H1 (cell line): Measurements from ENCODE around the gene MMP25. TPM values are rescaled to one million over a fixed set of nuclear protein-coding genes. Genes with fewer than 3 reads are reported as not detected.

ENCODE experiments used
- CTCF ChIA-PET: fragments of 300-600 bp; sonication (Branson Sonifier 250); formaldehyde crosslinking; loops from one replicate; lab custom pipeline; 2021; ENCODE audit not compliant: partially characterized antibody; lab: Charles Lee
- POLR2A ChIA-PET: fragments of 300-600 bp; sonication (Branson Sonifier 250); formaldehyde crosslinking; loops from one replicate; lab custom pipeline; 2021; ENCODE audit warnings: inconsistent platforms; ENCODE audit not compliant: partially characterized antibody; lab: Charles Lee
- DNase-seq, 2 experiments: peaks; one replicate each; pipeline versions ENCODE4 v3.0.0 to v3.0.0-alpha.2; 2010 to 2022; ENCODE audit warnings: low spot score in 2 of 2, low read depth in 1 of 2, mixed read lengths in 1 of 2
- FAIRE-seq: peaks from 2 replicates; lab custom pipeline; 2011; peaks lifted over from hg19 to GRCh38; lab: Jason Lieb, UNC
- H2AFZ ChIP-seq: 2 replicates; pipeline ENCODE4 v1.8.1; 2012; ENCODE audit warnings: low read length, inconsistent platforms
- H2AK5ac ChIP-seq: 2 replicates; pipeline ENCODE4 v1.6.1; 2013; ENCODE audit warnings: low read depth, low read length
- H2BK120ac ChIP-seq: replicated peaks from 2 replicates; pipeline ENCODE3; 2013; ENCODE audit warnings: low read depth, low read length, inconsistent platforms
- H2BK12ac ChIP-seq: 2 replicates; pipeline ENCODE4 v1.6.1; 2013; ENCODE audit warnings: low read depth, low read length
- H2BK15ac ChIP-seq: 2 replicates; pipeline ENCODE4 v1.6.1; 2013; ENCODE audit warnings: low read length
- H2BK20ac ChIP-seq: 2 replicates; pipeline ENCODE4 v1.6.1; 2013; ENCODE audit warnings: low read length
- H2BK5ac ChIP-seq: 2 replicates; pipeline ENCODE4 v1.6.1; 2013; ENCODE audit warnings: low read depth, low read length
- H3K14ac ChIP-seq: 2 replicates; pipeline ENCODE4 v1.6.1; 2013; ENCODE audit warnings: inconsistent platforms; ENCODE audit not compliant: insufficient read length
- H3K18ac ChIP-seq: 2 replicates; pipeline ENCODE4 v1.6.1; 2013; ENCODE audit warnings: low read length; ENCODE audit errors: extremely low read depth
- H3K23ac ChIP-seq: 2 replicates; pipeline ENCODE4 v1.6.1; 2013; ENCODE audit warnings: inconsistent platforms; ENCODE audit not compliant: insufficient read length
- H3K23me2 ChIP-seq: 2 replicates; pipeline ENCODE4 v1.6.1; 2013; ENCODE audit warnings: low read depth, low read length
- H3K27ac ChIP-seq: 2 replicates; pipeline ENCODE4 v1.6.1; 2011; ENCODE audit warnings: low read depth, low read length, inconsistent platforms
- H3K27me3 ChIP-seq, 4 experiments: replicated peaks in 1 of 4; 1 replicate in 1 of 4; 2 replicates in 3 of 4; pipeline versions ENCODE4 v1.6.1 to v1.8.1; 2011 to 2013; ENCODE audit warnings: low read length in 3 of 4, mild to moderate bottlenecking in 3 of 4, inconsistent platforms in 2 of 4, mixed read lengths in 2 of 4, moderate library complexity in 1 of 4; ENCODE audit not compliant: control insufficient read depth in 3 of 4, insufficient read depth in 3 of 4; ENCODE audit errors: extremely low read depth in 1 of 4
- H3K36me3 ChIP-seq, 4 experiments: 2 replicates each; pipeline versions ENCODE4 v1.6.1 to v1.8.1; 2011 to 2013; ENCODE audit warnings: mild to moderate bottlenecking in 4 of 4, low read length in 3 of 4, moderate library complexity in 2 of 4, control low read depth in 1 of 4, inconsistent platforms in 1 of 4; ENCODE audit not compliant: insufficient read depth in 4 of 4, control insufficient read depth in 2 of 4
- H3K4ac ChIP-seq: replicated peaks from 2 replicates; pipeline ENCODE3; 2013; ENCODE audit warnings: low read length, low read depth, mixed read lengths, inconsistent platforms; ENCODE audit not compliant: insufficient read length
- H3K4me1 ChIP-seq, 4 experiments: replicated peaks in 1 of 4; 1 replicate in 1 of 4; 2 replicates in 3 of 4; pipeline versions ENCODE4 v1.6.1 to v1.8.1; 2011 to 2013; ENCODE audit warnings: low read length in 3 of 4, inconsistent platforms in 2 of 4, mixed read lengths in 1 of 4; ENCODE audit not compliant: insufficient read depth in 4 of 4, control insufficient read depth in 3 of 4
- H3K4me2 ChIP-seq, 2 experiments: 2 replicates each; pipeline versions ENCODE4 v1.6.1 to v1.8.1; 2011 to 2013; ENCODE audit warnings: low read depth in 2 of 2, low read length in 2 of 2, control low read depth in 1 of 2, inconsistent platforms in 1 of 2, mild to moderate bottlenecking in 1 of 2; ENCODE audit not compliant: insufficient read depth in 1 of 2
- H3K4me3 ChIP-seq, 4 experiments: fragments of 200-600, 300-600 bp in 1 of 4; sonication (generic), shearing (Covaris generic), sonication (Bioruptor Twin) in 1 of 4; 2 replicates each; pipeline versions ENCODE4 v1.5.1 to v1.8.1; 2011 to 2016; ENCODE audit warnings: low read length in 4 of 4, low read depth in 3 of 4, control low read depth in 2 of 4, inconsistent platforms in 2 of 4, mild to moderate bottlenecking in 2 of 4, mixed read lengths in 1 of 4, moderate library complexity in 1 of 4; ENCODE audit not compliant: insufficient read depth in 2 of 4; ENCODE audit errors: extremely low read depth in 1 of 4
- H3K56ac ChIP-seq: replicated peaks from 2 replicates; pipeline ENCODE3; 2013; ENCODE audit warnings: low read depth, mild to moderate bottlenecking, mixed read lengths, low read length, inconsistent platforms; ENCODE audit not compliant: insufficient read length
- H3K79me1 ChIP-seq: 2 replicates; pipeline ENCODE4 v1.6.1; 2013; ENCODE audit warnings: low read depth, low read length, control low read depth
- H3K79me2 ChIP-seq, 2 experiments: 2 replicates each; pipeline versions ENCODE4 v1.6.1 to v1.8.1; 2012 to 2013; ENCODE audit warnings: low read length in 2 of 2, mild to moderate bottlenecking in 2 of 2, inconsistent platforms in 1 of 2; ENCODE audit not compliant: insufficient read depth in 2 of 2, control insufficient read depth in 1 of 2
- H3K9ac ChIP-seq, 4 experiments: replicated peaks in 1 of 4; 1 replicate in 1 of 4; 2 replicates in 3 of 4; pipeline versions ENCODE4 v1.6.1 to v1.8.1; 2011 to 2013; ENCODE audit warnings: low read depth in 3 of 4, low read length in 3 of 4, control low read depth in 2 of 4, mild to moderate bottlenecking in 2 of 4, moderate library complexity in 2 of 4, inconsistent platforms in 1 of 4; ENCODE audit errors: extremely low read depth in 1 of 4
- H3K9me3 ChIP-seq, 2 experiments: 2 replicates each; pipeline versions ENCODE4 v1.6.1 to v1.8.1; 2012 to 2013; ENCODE audit warnings: mild to moderate bottlenecking in 2 of 2, moderate library complexity in 2 of 2, control low read depth in 1 of 2, inconsistent platforms in 1 of 2, low read depth in 1 of 2, low read length in 1 of 2, mixed read lengths in 1 of 2; ENCODE audit not compliant: insufficient read depth in 2 of 2
- H4K20me1 ChIP-seq, 2 experiments: replicated peaks in 1 of 2; 2 replicates each; pipeline versions ENCODE3 to v1.8.1; 2011 to 2013; ENCODE audit warnings: inconsistent platforms in 2 of 2, low read length in 2 of 2, mild to moderate bottlenecking in 1 of 2; ENCODE audit not compliant: insufficient read depth in 2 of 2, control insufficient read depth in 1 of 2
- H4K5ac ChIP-seq: 2 replicates; pipeline ENCODE4 v1.6.1; 2013; ENCODE audit warnings: low read length, low read depth, mixed read lengths, inconsistent platforms; ENCODE audit not compliant: insufficient read length
- H4K8ac ChIP-seq: 2 replicates; pipeline ENCODE4 v1.8.0; 2013; ENCODE audit warnings: mild to moderate bottlenecking, moderate library complexity, low read length, inconsistent platforms; ENCODE audit not compliant: insufficient read depth; ENCODE audit errors: extremely low read depth
- H4K91ac ChIP-seq: replicated peaks from 2 replicates; pipeline ENCODE3; 2013; ENCODE audit warnings: low read length, mixed read lengths, inconsistent platforms; ENCODE audit not compliant: insufficient read length
- FOSL1 ChIP-seq: IDR thresholded peaks from 2 replicates; pipeline ENCODE4 v1.6.1; 2011; ENCODE audit warnings: mild to moderate bottlenecking, low read depth, low read length, moderate library complexity; ENCODE audit not compliant: insufficient read depth
- HDAC6 ChIP-seq: IDR thresholded peaks from one replicate; pipeline ENCODE4 v1.7.1; 2012; ENCODE audit warnings: low read depth, mild to moderate bottlenecking, inconsistent platforms, low read length, moderate library complexity
- JUN ChIP-seq: IDR thresholded peaks from 2 replicates; pipeline ENCODE4 v1.6.1; 2011; ENCODE audit warnings: low read depth, mild to moderate bottlenecking, improper control_type of control experiment, low read length
- PHF8 ChIP-seq: fragments of 200-600 bp; sonication (generic); conservative IDR thresholded peaks from 2 replicates; pipeline ENCODE4 v1.7.1; 2012; ENCODE audit warnings: low read depth, mild to moderate bottlenecking, inconsistent platforms, low read length, moderate library complexity
- POLR2AphosphoS5 ChIP-seq: IDR thresholded peaks from 2 replicates; pipeline ENCODE4 v1.6.1; 2011; ENCODE audit warnings: low read depth, low read length
- RBBP5 ChIP-seq: IDR thresholded peaks from 2 replicates; pipeline ENCODE4 v1.7.1; 2012; ENCODE audit warnings: low read depth, mild to moderate bottlenecking, inconsistent platforms, low read length, moderate library complexity, borderline replicate concordance
- SP1 ChIP-seq: IDR thresholded peaks from 2 replicates; pipeline ENCODE4 v1.6.1; 2011; ENCODE audit warnings: low read depth, low read length
- WGBS, 2 experiments: shearing (Covaris generic) in 1 of 2; methylation state at CpG; one replicate each; pipeline versions ENCODE4 v1.1.6 to v1.1.7; 2013 to 2015; ENCODE audit warnings: low lambda C conversion rate in 2 of 2, mixed read lengths in 2 of 2, inconsistent platforms in 1 of 2, low coverage in 1 of 2, missing lambda C conversion rate in 1 of 2; ENCODE audit not compliant: insufficient replicate concordance in 2 of 2, insufficient coverage in 1 of 2, insufficient read length in 1 of 2; ENCODE audit errors: extremely low coverage in 1 of 2, missing lambda C conversion rate in 1 of 2; 5-methylcytosine and 5-hydroxymethylcytosine counted together
- polyA plus RNA-seq, 7 experiments: library from polyadenylated mRNA; depleted of rRNA in 3 of 7; stranded (reverse) in 5 of 7; unstranded in 2 of 7; fragments of >200 nt in 5 of 7; fragments of 200-250 nt in 2 of 7; gene quantifications; 1 replicate in 5 of 7; 2 replicates in 1 of 7; 4 replicates in 1 of 7; pipeline versions ENCODE4 v1.2.1 to v1.2.3, GENCODE V29; 2011 to 2013; ENCODE audit warnings: missing spikeins in 2 of 7, mixed read lengths in 2 of 7
- total RNA-seq: library from RNA; stranded (reverse); fragmentation: NEBNext Ultra II Directional; extraction: Animal tissue kit (Norgen Biotek cat#: 25700); gene quantifications from 2 replicates; pipeline ENCODE4 v1.2.1, GENCODE V29; 2021
- TF ChIP-seq, protein P1 (sequence below): IDR thresholded peaks from 2 replicates; pipeline ENCODE4 v1.6.1; 2012; ENCODE audit warnings: inconsistent platforms
- TF ChIP-seq, protein P2 (sequence below), 3 experiments: IDR thresholded peaks; 1 replicate in 2 of 3; 2 replicates in 1 of 3; pipeline versions ENCODE4 v1.5.1 to v1.6.1; 2011; ENCODE audit warnings: low read length in 3 of 3, mild to moderate bottlenecking in 3 of 3, inconsistent platforms in 2 of 3, low read depth in 1 of 3, moderate library complexity in 1 of 3; ENCODE audit not compliant: insufficient read depth in 1 of 3; ENCODE audit errors: control extremely low read depth in 1 of 3

The MMP25 gene
- total and polyA plus RNA-seq, 2 of the 8 experiments (the other 6 are each of a cell fraction or from before 2014, with no cell fraction given): 7.7 to 26.7 TPM

DNA sequence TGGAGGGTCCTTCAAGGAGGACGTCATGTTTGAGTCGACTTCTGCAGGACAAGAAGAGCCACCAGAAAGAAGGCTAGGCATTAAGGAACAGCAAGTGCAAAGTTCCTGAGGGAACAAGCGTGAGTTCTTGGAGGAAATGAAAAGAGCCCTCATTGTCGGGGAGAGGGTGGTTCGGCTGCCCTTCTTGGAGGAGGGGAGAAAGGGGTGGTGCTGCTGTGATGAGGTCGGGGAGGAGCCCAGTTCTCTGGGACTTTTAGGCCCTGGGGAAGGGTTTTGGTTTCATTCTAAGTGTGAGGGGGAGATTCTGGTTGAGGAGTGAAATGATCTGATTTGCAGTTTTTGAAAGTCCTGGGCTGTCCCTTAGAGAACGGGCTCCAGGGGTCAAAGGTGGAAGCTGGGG is 13.7 kb upstream of the MMP25 start:
- peaks cover 0 to 9% (median 3%) of the 10 kb centered on the region in 4 experiments; a peak in 1 of 7 replicates for H3K27me3 ChIP-seq
- peaks cover 0 to 14% (median 9%) of the 10 kb centered on the region in 4 experiments; a peak in 6 of 7 replicates for H3K4me1 ChIP-seq
- no peak overlapping the region for H3K56ac ChIP-seq
- H2BK15ac ChIP-seq: no peak overlapping the region
- peaks cover 0 to 2% (median 0%) of the 10 kb centered on the region in 4 experiments; a peak in 2 of 8 replicates for H3K36me3 ChIP-seq
- no peak overlapping the region for H3K9ac ChIP-seq
- no peak overlapping the region for H2BK12ac ChIP-seq
- FAIRE-seq: no peak
- H3K79me2 ChIP-seq: no peaks in the 10 kb centered on the region
- H2BK120ac ChIP-seq: no peak overlapping the region
- no peak overlapping the region for H4K8ac ChIP-seq
- POLR2A ChIA-PET: interaction anchor here (1.2 to 35.7 kb wide), 8 partner anchors 4 to 102 kb away, joined by 3 to 1808 read pairs (median 78); partner anchors contain the start of genes BICDL2, CLDN6, CLDN9 and HCFC1R1
- peaks cover 3% of the 10 kb centered on the region; the same call in 1 of the 2 replicates for H3K23me2 ChIP-seq
- 0 out of 2 replicates have a peak, but pooled peaks cover 2% of the 10 kb centered on the region for H3K79me1 ChIP-seq
- CTCF ChIA-PET: interaction anchor here (0.6 to 23.8 kb wide), 23 partner anchors 10 to 147 kb away, joined by 3 to 639 read pairs (median 10); partner anchors contain the start of genes CLDN6, CLDN9, HCFC1R1 and IL32
- H2BK5ac ChIP-seq: no peak overlapping the region
- no peak for DNase-seq
- no peak overlapping the region for H3K4ac ChIP-seq
- no peak overlapping the region for H3K23ac ChIP-seq
- 88% methylated on average over 7 of the region's 7 CpGs; no CpG with 5 or more reads in 1 of the 2 experiments for WGBS, 2 experiments
- H3K27ac ChIP-seq: no peak overlapping the region
- H3K4me2 ChIP-seq: no peak overlapping the region
- no peak overlapping the region for H4K91ac ChIP-seq
- 0 out of 2 replicates have a peak overlapping the region, but pooled peaks have one; percentile 16 for H2AK5ac ChIP-seq
- H3K9me3 ChIP-seq: no peaks in the 10 kb centered on the region
- H3K4me3 ChIP-seq: no peak overlapping the region
- H2BK20ac ChIP-seq: no peak overlapping the region
- no peak overlapping the region for H4K5ac ChIP-seq
- H2AFZ ChIP-seq: no peak overlapping the region
- peaks cover 9 to 24% of the 10 kb centered on the region in 2 experiments for H4K20me1 ChIP-seq
- no peak overlapping the region for H3K14ac ChIP-seq
- H3K18ac ChIP-seq: no peak overlapping the region
- TF ChIP-seq RBBP5 (no peak), HDAC6 (no peak), PHF8 (no peak), JUN (no peak), POLR2AphosphoS5 (no peak), SP1 (no peak), FOSL1 (no peak)
- TF ChIP-seq, protein P1, sequence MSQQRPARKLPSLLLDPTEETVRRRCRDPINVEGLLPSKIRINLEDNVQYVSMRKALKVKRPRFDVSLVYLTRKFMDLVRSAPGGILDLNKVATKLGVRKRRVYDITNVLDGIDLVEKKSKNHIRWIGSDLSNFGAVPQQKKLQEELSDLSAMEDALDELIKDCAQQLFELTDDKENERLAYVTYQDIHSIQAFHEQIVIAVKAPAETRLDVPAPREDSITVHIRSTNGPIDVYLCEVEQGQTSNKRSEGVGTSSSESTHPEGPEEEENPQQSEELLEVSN: no peak
- TF ChIP-seq, protein P2, sequence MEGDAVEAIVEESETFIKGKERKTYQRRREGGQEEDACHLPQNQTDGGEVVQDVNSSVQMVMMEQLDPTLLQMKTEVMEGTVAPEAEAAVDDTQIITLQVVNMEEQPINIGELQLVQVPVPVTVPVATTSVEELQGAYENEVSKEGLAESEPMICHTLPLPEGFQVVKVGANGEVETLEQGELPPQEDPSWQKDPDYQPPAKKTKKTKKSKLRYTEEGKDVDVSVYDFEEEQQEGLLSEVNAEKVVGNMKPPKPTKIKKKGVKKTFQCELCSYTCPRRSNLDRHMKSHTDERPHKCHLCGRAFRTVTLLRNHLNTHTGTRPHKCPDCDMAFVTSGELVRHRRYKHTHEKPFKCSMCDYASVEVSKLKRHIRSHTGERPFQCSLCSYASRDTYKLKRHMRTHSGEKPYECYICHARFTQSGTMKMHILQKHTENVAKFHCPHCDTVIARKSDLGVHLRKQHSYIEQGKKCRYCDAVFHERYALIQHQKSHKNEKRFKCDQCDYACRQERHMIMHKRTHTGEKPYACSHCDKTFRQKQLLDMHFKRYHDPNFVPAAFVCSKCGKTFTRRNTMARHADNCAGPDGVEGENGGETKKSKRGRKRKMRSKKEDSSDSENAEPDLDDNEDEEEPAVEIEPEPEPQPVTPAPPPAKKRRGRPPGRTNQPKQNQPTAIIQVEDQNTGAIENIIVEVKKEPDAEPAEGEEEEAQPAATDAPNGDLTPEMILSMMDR (IDR thresholded peaks at IDR 0.05; ENCODE audit: control extremely low read depth in 1 of 3, insufficient read depth in 1 of 3, low read depth in 1 of 3, low read length in 3 of 3): no peak
